RWPE1 (cell line): Measurements from ENCODE around the gene OXER1.
A peak's percentile ranks its signal among the peaks of the same experiment; 100 is the strongest.

ENCODE experiments used
- CTCF ChIA-PET: fragments of 350-600 bp; sonication (Branson Sonifier 250); formaldehyde crosslinking; extraction: SDS; loops from one replicate; lab custom pipeline; 2021; lab: Yijun Ruan, JAX
- POLR2A ChIA-PET: fragments of 400-600 bp; formaldehyde crosslinking; extraction: SDS; loops from one replicate; lab custom pipeline; 2020; ENCODE audit warnings: antibody characterized with exemption; ENCODE audit not compliant: low non-redundant PET; lab: Yijun Ruan, JAX
- DNase-seq: peaks from one replicate; pipeline ENCODE4 v3.0.0; 2012; ENCODE audit warnings: low spot score
- H3K27ac ChIP-seq: fragments of 450-650 bp; 2 replicates; pipeline ENCODE4 v1.5.1; 2017
- TF ChIP-seq, protein P1 (sequence below): fragments of 450-650 bp; conservative IDR thresholded peaks from 2 replicates; pipeline ENCODE4 v1.5.1; 2017; ENCODE audit warnings: low read depth, mild to moderate bottlenecking

OXER1 gene, protein sequence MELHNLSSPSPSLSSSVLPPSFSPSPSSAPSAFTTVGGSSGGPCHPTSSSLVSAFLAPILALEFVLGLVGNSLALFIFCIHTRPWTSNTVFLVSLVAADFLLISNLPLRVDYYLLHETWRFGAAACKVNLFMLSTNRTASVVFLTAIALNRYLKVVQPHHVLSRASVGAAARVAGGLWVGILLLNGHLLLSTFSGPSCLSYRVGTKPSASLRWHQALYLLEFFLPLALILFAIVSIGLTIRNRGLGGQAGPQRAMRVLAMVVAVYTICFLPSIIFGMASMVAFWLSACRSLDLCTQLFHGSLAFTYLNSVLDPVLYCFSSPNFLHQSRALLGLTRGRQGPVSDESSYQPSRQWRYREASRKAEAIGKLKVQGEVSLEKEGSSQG

DNA sequence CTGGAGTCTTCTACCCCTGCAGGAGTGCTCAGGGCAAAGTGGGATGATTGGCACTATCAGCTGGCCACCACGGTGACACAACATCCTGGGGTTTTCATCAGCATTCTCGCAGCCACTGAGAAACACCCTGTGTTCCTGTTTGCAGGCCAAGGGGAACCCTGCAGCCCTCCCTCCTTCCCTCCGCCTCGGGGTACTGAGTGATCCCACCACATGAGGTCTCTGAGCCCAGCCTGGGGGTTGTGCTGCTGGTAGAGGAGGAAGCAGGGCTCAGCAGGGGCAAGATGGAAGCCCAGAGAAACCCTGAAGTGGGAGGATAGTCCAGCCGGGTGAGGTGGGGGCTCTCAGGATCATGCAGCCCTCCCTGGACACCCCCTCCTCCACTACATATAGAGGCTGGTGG lies at the start of gene OXER1:
Gene OXER1, minus strand, starts transcription at position 40 of the 400 bp plus-strand sequence. CDS start 73 bp downstream, outside the sequence.
- ChIA-PET POLR2A (no interaction called here), CTCF (no interaction called here)
- TF ChIP-seq, protein P1, sequence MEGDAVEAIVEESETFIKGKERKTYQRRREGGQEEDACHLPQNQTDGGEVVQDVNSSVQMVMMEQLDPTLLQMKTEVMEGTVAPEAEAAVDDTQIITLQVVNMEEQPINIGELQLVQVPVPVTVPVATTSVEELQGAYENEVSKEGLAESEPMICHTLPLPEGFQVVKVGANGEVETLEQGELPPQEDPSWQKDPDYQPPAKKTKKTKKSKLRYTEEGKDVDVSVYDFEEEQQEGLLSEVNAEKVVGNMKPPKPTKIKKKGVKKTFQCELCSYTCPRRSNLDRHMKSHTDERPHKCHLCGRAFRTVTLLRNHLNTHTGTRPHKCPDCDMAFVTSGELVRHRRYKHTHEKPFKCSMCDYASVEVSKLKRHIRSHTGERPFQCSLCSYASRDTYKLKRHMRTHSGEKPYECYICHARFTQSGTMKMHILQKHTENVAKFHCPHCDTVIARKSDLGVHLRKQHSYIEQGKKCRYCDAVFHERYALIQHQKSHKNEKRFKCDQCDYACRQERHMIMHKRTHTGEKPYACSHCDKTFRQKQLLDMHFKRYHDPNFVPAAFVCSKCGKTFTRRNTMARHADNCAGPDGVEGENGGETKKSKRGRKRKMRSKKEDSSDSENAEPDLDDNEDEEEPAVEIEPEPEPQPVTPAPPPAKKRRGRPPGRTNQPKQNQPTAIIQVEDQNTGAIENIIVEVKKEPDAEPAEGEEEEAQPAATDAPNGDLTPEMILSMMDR = no peak
- no peak within 1 kb of the TSS for H3K27ac ChIP-seq
- DNase-seq = no peak

DNA sequence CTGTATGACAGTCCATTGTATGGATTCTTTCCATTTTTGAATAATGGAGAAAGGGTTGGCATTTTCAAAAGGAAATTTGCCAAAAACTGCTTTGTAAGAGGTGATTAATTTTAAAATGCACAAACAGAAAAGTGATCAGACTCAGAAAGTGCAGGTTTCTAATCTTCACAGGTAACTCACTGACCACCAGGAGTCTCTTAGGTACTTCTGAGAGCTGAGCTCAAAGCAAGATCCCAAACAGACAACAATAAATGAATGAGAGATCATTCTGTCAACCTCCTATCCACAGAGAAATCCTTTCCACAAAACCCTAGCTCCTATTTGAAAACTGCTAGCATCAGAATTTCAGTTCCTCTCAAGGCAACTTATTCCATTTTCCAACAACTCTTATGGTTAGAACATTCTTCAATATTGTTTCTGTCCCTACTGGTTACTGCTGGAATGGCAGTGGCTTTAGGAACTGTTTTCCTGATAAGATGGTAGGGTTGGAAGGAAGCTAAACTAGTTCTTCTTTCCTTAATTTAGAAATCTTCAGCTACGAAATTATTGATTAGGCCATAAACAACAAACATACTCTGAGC lies 49.1 kb upstream of the OXER1 start:
- TF ChIP-seq, protein P1 = peak; percentile 56
- no peak overlapping the region for H3K27ac ChIP-seq
- POLR2A ChIA-PET = no interaction called here
- CTCF ChIA-PET = interaction anchor here (0.5 to 1.8 kb wide), 11 partner anchors 9 to 832 kb away, joined by 3 to 8 read pairs (median 3); no protein-coding TSS in a partner anchor
- DNase-seq = no peak

DNA sequence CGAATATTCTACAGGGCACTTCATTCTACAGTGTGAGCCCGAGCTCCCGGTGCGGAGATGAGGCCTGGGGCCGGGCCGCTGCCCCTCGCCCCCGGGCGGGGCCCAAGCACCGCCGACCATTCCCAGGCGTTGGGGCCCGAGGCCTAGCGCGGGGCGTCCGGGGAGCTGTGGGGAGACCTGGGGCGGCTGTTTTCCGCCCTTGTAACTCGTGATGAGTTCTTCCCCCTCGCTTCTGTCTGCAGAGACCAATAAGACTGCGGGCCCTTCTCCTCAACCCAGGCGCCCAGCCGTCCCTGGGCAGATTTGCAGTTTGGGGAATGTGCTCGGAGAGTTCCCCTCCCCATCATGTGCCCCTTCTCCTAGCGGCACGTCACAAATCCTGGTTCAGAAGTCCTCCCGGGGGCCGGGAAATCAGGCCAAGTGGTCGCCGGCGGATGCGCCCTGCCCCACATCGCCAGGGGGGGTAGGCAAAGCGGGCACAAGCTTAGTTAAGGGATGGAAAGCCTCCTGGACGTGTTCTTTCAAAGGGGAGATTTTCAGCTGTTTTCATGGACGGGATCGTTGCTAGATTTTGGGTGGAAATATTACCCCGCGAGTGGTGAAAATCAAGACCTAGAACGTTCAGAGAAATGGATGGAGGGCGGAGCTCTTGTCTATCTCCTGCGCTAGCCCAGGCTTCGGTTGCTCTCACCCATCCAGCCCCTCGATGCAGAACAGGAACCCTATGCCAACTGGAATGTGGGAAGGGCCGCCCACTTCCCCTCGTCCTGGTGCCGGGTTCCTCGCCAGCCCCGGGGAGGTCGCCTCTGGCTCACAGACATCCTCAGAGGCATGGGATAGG lies 47.3 kb upstream of the OXER1 start:
- peak overlapping the region; percentile 97 for H3K27ac ChIP-seq
- TF ChIP-seq, protein P1 = no peak
- DNase-seq = no peak
- ChIA-PET POLR2A (interaction anchor here (1.1 kb wide), 1 partner anchor 15 kb away, joined by 3 read pairs; no protein-coding TSS in a partner anchor), CTCF (interaction anchor here (0.6 kb wide), 5 partner anchors 8 to 800 kb away, joined by 3 to 5 read pairs (median 3); no protein-coding TSS in a partner anchor)

DNA sequence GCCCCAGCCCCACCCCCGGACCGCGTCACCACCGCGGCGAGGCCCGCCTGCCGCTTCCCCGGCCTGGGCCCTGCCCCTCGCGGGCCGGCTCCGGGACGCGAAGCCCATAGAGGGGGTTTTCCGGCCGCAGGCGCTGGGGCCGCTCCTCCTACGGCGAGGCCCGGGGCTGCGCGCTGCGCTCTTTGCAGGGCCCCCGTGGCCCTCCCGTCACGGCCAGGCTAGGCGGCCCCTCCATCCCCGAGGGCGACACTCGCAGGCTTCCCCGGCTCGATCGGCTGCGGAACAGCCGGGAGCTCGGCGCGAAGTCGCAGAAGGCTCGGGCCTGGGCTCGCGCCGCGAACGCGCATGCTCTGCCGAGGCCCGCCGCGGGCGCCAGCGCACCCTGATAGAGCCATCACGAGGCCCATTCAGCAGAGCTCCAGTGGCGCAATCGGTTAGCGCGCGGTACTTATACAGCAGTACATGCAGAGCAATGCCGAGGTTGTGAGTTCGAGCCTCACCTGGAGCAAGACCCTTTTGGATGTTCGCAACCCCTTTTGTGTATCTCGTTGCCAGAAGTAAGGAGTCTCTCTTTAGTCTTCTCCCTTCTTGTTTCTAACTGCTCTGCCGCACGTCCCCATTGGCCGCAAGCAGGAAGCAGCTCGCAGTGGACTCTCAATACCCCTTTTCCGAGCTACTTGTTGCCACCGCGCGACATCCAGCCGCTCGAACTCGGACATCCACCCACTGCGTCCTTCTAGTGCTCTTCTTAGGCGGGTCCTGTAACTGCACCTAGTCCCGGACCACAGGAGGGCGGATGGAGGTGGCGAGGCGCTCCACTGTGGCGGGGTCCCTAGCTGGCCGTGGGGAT lies 46.4 kb upstream of the OXER1 start:
- DNase-seq = peak; percentile 91
- H3K27ac ChIP-seq = peak overlapping the region; percentile 97
- ChIA-PET POLR2A (interaction anchor here (0.6 to 1.1 kb wide), 2 partner anchors 14 to 18 kb away, joined by 3 read pairs; no protein-coding TSS in a partner anchor), CTCF (interaction anchor here (0.6 kb wide), 3 partner anchors 9 to 966 kb away, joined by 3 to 5 read pairs (median 3); no protein-coding TSS in a partner anchor)
- TF ChIP-seq, protein P1 = no peak

DNA sequence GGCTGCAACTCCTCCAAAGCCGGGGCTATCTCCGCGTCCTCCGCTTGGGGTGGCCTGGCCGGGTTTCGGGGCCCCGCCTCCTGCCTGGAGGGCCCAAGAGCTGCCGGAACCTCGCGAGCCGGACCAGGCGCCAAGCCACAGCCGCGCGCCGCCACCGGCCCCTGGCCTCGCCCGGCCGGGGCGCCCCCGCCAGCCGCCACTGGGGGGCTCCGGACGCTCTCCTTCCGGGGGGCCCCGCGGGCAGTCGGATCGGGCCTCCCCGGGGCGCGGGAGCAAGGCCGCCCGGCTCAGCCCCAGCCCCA lies 45.8 kb upstream of the OXER1 start:
- POLR2A ChIA-PET = no interaction called here
- H3K27ac ChIP-seq = peak overlapping the region; percentile 97
- CTCF ChIA-PET = no interaction called here
- TF ChIP-seq, protein P1 = peak; percentile 44
- peak; percentile 75 for DNase-seq
